Superior temporal gyrus (tissue), 1 donor: ENCODE data around the gene CLIP2.
"Not testable (repeated sequence)": the region's sequence is repeated elsewhere in the genome, so short reads cannot be mapped to it uniquely, and the experiment has no call there.

Experiments
- DNase-seq: peaks from one replicate; pipeline ENCODE4 v3.0.0-alpha.2; 2016; ENCODE audit errors: extremely low spot score

The CLIP2 gene

GRCh38 chr7:74332373-74333176, 43.4 kb downstream of the CLIP2 start:
- DNase-seq, result no peak

DNA sequence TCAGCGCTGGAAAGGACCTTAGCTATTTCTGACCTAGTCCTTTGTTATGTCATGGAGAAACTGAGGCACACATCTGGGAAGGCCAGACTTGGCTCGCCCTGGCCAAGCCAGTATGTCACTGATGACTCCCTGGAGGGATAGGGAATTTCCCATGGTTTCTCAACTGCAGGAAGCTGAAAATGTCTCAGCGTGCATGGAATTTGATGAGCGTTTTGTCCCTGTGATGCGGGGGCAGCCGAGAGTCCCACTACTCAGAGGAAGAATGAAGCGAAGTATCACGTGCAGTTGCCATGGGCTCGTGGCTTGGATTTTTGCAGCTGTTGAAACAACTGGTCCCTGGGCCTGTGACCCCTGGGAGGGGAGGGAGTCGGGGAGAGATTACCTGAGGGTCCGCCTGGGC, 44.8 kb downstream of the CLIP2 start:
- DNase-seq, result no peak

DNA sequence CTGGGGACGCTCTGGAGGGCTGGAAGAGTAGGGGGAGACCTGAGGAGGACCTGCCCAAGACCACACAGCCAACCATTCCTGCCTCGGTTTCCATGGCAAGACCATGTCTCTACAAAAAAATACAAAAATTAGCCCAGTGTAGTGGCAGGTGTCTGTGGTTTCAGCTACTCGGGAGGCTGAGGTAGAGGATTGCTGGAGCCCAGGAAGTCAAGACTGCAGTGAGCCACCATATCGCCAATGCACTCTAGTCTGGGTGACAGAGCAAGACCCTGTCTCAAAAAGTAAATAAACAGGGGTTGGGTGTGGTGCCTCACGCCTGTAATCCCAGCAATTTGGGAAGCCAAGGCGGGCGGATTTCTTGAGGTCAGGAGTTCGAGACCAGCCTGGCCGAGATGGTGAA, 48.7 kb downstream of the CLIP2 start:
- DNase-seq, result no peak

DNA sequence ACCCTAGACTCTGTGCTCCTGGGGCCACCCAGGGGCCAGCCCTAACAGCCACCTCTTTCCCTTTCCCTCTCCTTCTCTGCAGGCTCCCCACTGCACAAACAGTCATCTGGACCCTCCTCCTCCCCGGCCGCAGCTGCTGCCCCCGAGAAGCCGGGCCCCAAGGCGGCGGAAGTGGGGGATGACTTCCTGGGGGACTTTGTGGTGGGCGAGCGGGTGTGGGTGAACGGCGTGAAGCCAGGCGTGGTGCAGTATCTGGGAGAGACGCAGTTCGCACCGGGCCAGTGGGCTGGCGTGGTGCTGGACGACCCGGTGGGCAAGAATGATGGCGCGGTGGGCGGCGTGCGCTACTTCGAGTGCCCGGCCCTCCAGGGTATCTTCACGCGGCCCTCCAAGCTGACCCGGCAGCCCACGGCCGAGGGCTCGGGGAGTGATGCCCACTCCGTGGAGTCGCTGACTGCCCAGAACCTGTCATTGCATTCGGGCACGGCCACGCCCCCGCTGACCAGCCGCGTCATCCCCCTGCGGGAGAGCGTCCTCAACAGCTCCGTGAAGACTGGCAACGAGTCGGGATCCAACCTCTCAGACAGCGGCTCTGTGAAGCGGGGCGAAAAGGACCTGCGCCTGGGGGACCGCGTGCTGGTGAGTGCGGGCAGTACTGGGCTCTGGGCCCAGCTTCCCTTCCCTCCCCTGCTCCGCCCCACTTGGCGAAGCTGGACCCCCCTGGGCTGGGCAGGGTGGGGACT, 49.3 kb downstream of the CLIP2 start:
- no peak for DNase-seq

DNA sequence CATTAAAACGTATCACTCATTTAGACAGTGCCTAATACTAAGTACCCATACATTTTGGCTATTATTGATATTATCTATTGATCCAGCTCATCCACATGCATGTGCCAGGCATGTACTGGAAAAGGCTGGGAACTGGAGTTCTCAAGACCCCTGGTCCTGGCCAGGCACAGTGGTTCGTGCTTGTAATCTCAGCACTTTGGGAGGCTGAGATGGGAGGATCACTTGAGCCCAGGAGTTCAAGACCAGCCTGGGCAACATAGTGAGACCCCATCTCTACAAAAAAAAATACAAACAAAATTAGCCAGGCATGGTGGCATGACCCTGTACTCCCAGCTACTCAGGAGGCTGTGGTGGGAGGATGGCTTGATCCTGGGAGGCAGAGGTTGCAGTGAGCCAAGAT, 50.4 kb downstream of the CLIP2 start:
- not testable (repeated sequence) for DNase-seq

DNA sequence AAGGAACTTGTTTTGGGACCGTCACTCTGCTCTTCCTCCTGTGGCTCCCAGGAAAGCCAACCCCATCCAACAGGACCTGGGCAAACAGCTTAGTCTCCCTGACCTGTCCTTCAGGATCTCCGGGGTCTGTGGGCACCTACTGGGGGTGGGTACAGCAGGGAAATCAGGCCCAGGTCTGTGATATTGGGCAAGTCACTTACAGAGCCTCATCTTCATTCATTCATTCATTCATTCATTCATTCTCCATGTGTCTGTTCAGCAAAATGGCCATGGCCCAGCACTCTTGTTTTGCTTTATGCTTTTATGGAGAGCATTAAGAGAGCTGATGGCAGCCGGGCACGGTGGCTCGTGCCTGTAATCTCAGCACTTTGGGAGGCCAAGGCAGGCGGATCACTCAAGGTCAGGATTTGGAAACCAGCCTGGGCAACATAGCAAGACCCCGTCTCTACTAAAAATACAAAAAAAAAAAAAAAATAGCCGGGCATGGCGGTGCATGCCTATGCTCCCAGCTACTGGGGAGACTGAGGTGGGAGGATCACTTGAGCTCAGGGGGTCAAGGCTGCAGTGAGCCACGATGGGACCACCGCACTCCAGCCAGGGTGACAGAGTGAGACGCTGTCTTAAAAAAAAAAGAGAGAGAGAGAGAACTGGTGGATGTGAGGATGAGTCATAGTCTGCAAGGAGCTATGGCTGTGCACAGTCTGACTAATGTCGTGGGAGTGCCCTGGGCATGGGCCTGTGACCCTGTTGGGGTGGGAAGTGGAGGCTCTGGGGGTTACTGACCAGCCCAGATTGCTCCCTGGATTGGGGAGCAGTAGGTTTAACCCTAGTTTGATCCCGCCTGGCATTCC, 54.3 kb downstream of the CLIP2 start:
- no peak for DNase-seq

GRCh38 chr7:74344132-74344496, 54.9 kb downstream of the CLIP2 start:
- DNase-seq, result no peak

DNA sequence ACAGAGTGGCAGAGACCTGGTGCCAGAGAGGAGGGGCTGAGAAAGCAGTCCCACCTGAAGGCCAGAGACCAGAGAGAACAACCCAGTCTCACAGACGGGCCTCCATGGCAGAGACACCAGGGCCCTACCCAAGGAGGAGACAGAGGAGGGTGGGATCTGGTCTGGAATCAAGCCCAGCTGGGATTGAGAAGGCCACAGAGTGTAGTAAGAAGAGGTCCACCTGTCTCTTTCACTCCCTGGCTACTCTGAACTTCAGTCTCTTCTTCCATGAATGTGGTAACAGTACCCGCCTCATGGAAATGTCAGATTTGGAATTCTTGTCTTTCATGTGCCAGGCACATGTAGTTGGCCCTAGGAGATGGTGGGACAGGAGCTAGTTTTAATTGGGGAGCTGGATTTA, 55.6 kb downstream of the CLIP2 start:
- no peak for DNase-seq

DNA sequence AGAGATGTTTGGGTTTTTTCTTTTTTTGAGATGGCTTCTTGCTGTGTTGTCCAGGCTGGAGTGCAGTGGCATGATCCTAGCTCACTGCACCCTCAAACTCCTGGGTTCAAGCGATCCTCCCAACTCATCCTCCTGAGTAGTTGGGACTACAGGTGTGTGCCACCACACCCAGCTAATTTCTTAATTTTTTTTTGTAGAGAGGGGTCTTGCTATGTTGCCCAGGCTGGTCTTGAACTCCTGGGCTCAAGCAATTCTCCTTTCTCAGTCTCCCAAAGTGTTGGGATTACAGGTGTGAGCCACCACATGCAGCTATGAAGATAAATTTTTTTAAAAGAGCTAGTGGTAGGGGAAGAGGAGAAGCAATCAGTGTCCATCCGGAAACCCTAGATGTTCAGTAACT, 56.8 kb downstream of the CLIP2 start:
- no peak for DNase-seq

GRCh38 chr7:74349621-74350020, 60.4 kb downstream of the CLIP2 start:
- DNase-seq, result no peak

DNA sequence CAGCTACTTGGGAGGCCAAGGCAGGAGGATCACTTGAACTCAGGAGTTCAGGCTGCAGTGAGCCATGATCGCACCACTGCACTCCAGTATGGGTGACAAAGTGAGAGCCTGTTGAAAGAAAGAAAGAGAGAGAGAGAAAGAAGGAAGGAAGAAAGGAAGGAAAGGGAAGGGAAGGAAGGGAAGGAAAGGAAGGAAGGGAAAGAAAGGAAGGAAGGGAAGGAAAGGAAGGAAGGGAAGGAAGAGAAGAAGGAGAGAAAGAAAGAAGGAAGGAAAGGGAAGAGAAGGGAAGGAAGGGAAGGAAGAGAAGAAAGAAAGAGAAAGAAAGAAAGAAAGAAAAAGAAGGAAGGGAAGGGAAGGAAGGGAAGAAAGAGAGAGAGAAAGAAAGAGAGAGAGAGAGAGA, 61.5 kb downstream of the CLIP2 start:
- no peak for DNase-seq

GRCh38 chr7:74351836-74352235, 62.6 kb downstream of the CLIP2 start:
- no peak for DNase-seq

- DNase-seq, result not testable (repeated sequence)
Observed at GRCh38 chr7:74352551-74353138, 63.4 kb downstream of the CLIP2 start.

- no peak for DNase-seq
Observed at GRCh38 chr7:74354009-74354408, 64.8 kb downstream of the CLIP2 start.

- no peak for DNase-seq
Observed at GRCh38 chr7:74355091-74355490, 65.9 kb downstream of the CLIP2 start.

DNA sequence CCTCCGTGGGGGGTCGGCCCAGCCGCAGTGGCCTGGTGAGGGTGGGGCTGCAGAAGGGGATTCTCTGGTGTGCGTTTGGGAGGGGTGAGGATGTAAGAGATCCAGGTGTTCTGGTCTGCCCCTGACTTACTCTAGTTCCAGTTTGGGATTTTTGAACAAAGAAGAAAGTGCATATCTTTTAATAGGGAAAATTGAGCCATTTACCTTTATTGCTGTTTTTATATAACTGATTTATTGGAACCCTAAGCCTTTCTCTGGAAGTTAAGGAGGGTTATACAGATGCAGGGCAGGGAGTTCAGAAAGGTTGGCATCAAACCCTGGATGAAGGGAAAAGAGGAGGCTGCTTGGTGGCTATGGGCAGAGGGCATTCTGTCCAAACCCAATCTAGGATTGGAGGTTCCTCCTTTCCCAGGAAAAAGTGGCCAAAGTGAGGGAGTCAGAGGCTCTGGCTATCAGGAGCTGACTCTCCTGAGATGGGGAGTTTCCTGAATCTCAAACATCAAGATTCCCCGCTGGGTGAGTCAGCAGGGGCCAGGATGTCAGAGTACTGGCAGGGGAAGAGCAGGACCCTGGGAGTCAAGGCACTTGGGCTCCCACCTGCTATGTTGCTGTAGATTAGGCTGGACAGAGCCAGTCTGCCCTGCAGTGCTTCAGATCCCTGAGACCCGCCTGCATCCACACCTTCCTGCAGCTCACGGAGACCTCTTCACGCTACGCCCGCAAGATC, 67.5 kb downstream of the CLIP2 start:
- DNase-seq, result no peak

GRCh38 chr7:74360008-74360407, 70.8 kb downstream of the CLIP2 start:
- no peak for DNase-seq

DNA sequence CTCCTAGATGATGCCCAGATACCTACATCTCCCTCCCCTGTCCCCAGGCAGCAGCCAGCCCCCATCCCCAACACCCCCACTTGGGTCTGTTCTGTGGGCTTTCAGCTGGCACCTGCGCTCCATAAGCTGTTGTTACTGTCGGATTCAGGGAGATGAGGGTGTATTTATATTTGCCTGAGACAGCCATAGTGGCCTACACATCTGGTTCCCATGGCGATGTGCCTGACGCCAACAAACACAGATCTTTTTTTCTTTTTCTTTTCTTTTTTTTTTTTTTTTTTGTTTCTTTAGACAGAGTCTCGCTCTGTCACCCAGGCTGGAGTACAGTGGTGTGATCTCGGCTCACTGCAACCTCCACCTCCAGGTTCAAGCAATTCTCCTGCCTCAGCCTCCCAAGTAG, 73.1 kb downstream of the CLIP2 start:
- no peak for DNase-seq

- DNase-seq, result no peak
Observed at GRCh38 chr7:74364061-74364460, 74.9 kb downstream of the CLIP2 start.

- DNase-seq, result peak; percentile 91
Observed at GRCh38 chr7:74365322-74366022, 76.3 kb downstream of the CLIP2 start.
